Urothelium cell line (cell line): ENCODE results near the gene ARHGEF3.
"Not testable (repeated sequence)": the region's sequence is repeated elsewhere in the genome, so short reads cannot be mapped to it uniquely, and the experiment has no call there.

Source experiments
- DNase-seq: peaks from one replicate; pipeline ENCODE4 v3.0.0; 2011; ENCODE audit warnings: low spot score, mixed read lengths
- FAIRE-seq: peaks from 2 replicates; lab custom pipeline; 2011; peaks lifted over from hg19 to GRCh38; lab: Jason Lieb, UNC

Gene ARHGEF3

DNA sequence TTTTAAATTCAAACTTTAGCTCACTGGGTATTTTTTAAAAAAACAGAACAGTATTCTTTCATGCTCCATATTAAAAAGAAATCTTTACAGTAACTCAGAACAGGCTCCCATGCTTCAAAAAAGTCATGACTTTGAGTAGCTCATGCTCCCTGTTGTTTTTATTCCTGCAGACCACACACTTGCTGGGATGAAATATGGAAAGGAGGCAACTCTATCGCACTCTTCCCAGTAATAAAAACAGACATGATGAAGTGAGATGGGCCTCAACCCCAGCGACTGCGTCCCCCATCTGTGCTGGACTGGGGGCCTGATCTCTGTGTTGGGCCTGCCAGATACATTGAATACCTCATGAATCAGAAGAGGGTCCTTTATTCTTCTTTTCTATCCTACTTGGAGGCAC, 58.9 kb downstream of the ARHGEF3 start:
- FAIRE-seq (no peak), DNase-seq (no peak)

DNA sequence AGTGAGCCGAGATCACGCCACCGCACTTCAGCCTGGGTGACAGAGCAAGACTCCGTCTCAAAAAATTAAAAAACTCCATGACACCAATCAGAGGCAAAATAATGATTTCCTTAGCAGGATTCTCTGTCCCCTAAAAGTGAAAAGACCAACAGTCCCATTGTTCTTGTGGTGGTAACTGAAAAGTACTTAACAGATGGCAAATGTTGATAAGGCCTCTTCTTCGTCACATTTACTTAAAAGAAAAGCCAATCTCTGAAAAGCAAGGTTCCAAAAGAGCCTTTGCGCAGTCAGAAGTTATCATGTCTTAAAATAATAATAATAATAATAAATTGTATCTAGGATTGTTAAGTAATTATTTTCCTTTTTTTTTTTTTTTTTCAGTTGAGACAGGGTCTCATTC, 62.7 kb downstream of the ARHGEF3 start:
- FAIRE-seq (no peak), DNase-seq (no peak)

DNA sequence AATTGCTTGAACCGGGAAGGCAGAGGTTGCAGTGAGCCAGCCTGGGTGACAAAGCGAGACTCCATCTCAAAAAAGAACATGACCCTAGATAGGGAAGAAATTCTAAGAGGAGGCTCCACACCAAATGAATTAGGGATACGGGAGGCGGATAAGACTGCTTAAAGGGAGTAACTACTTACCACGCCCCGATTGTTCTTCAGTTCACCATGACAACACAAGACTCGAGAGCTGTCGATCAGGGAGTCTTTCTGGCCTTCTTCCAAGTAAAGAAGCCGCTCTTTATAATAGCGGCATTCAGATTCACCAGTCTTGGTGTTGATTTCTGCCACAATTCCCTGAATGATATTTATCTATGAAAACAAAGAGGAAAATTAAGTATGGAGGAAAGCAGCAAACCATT, 64.7 kb downstream of the ARHGEF3 start:
- FAIRE-seq (no peak), DNase-seq (no peak)

DNA sequence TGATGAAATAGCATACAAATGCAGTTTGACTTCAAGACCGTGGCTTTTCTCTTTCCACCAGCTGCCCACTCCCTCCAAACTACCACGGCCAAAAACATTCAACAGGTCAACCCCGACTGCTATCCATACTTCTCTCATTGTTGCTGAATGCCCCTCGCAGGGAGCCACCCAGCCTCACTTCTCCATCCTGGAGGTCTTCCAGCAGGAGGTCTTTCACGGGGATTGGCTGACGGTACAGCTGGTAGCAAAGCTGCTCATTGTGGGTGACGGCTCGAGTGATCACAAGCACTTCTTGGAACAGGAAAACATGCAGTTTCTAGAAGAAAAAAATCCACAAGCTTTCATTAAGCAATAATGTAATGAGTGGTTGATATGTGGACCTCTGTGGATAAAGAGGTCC, 69.6 kb downstream of the ARHGEF3 start:
- DNase-seq (no peak), FAIRE-seq (no peak)

DNA sequence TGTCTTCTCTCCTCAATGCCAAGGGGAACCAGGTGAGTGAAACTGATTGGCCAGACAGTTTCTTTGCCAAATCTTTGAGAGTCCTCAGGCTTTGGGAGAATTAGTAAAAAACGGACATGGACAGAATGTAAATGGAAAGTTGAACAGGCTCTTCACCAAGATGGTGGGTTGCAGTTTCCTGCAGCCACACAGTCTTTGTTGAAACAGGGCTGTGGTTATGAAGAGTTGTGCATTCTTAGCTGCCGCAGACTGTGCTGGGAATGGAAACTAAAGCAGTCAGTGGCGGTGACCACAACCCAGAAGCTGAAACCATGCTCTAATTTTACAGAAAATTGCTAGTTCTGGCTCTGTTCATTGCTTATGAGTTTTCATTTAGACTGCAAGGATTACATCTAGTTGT, 76.6 kb downstream of the ARHGEF3 start:
- DNase-seq (no peak), FAIRE-seq (no peak)

DNA sequence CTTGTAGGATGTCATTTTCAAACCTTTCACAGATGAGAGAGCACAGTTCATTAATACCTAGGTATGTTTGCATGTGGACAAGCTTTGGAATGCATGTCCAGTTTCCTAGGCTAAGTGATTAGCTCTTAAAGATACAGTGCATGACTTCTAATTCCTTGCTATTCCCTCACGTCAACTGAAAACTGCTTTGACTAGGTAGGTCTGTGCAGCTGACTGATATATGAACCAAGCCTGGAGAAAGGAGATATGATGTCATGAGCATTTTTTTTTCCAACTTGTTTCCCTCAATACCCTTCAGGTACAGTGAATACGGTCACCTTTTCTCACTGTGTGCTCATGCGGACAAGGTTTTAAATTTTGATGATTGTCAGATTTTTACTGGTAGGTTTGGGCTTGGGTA, 77.1 kb downstream of the ARHGEF3 start:
- DNase-seq (no peak), FAIRE-seq (no peak)

DNA sequence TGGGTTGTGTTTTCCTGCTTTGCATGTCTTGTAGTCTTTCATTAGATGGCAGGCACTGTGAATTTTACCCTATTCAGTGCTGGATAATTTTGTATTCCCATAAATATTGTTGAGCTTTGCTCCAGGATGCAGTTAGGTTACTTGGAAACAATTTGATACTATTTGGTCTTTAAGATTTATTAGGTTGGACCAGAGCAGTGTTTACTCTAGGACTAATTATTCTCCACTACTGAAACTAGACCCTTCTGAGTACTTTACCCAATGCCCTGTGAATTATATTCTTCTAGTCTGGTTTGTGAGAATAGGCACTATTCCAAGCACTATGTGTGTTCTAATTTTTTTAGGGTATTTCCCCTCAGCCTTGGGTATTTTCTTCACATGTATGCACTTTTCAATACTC, 80.9 kb downstream of the ARHGEF3 start:
- FAIRE-seq, result no peak
- DNase-seq, result no peak

GRCh38 chr3:56718809-56719208, 82.9 kb downstream of the ARHGEF3 start:
- not testable (repeated sequence) for DNase-seq, FAIRE-seq

DNA sequence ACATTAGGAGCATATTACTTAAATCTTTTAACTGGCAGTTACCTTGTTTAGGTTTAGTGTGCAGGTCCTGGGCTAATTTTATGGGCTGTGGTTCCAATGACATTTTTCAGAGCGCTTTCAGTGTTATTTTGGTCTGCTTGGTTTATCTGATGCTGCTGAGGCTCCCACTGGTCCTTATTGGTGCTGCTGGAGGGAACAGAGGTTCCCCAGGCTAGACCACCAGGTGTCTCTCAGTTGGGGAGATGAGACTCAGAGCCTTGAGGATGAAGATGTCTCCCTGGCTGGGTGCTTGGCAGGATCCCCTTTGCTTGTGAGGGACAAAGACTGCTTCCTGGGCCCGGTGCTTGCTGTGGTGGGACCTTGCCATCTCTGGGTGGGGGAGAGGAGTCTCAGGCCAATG, 90.4 kb downstream of the ARHGEF3 start:
- FAIRE-seq, result no peak

GRCh38 chr3:56707412-56707811, 94.3 kb downstream of the ARHGEF3 start:
- DNase-seq, result not testable (repeated sequence)

More for the DNA sequence above, 90.4 kb downstream of the ARHGEF3 start:
- DNase-seq, result no peak

GRCh38 chr3:56706629-56707028, 95.1 kb downstream of the ARHGEF3 start:
- FAIRE-seq, result no peak
- DNase-seq, result no peak

More at GRCh38 chr3:56707412-56707811, 94.3 kb downstream of the ARHGEF3 start:
- FAIRE-seq, result not testable (repeated sequence)

DNA sequence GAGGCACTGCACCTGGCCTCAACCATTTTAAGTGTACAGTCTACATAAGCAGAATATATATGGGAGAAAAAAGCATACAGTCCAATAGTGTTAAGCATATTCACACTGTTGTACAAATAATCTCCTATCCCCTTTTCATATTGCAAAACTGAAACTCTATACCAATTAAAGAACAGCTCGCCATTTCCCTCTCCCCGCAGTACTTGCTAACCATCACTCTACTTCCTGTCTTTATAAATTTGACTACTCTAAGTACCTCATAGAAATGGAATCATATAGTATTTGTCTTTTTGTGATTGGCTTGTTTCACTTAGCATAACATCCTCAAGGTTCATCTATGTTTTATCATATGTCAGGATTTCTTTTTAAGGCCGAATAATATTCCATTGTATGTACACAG, 97.0 kb downstream of the ARHGEF3 start:
- FAIRE-seq, result no peak
- DNase-seq, result no peak

- DNase-seq (peak; percentile 49), FAIRE-seq (no peak)
These were observed 99.0 kb downstream of the ARHGEF3 start for GRCh38 chr3:56702490-56703315.

DNA sequence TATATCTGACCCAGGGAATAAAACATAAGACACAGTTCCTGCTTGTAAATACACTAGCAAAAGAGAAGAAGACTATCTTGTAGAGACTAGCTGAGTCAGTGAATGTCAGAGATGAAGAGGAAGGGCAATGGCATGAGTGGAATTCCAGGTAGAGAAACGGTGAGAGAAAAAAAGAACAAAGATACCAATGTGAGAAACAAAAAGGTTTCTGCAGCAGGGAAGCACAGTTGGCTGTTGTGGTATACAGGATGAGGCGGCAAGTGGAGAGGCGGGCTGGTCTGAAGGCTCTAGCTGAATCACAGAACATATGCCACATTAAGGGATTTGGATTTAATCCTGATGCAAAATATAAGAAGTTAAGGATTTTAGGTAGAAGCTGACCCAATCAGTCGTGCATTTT, 101.6 kb downstream of the ARHGEF3 start:
- DNase-seq, result no peak
- FAIRE-seq, result no peak

- FAIRE-seq, result no peak
- no peak for DNase-seq
These were observed 106.7 kb downstream of the ARHGEF3 start for GRCh38 chr3:56694867-56695683.

GRCh38 chr3:56693750-56694149, 108.0 kb downstream of the ARHGEF3 start:
- DNase-seq (no peak), FAIRE-seq (no peak)

DNA sequence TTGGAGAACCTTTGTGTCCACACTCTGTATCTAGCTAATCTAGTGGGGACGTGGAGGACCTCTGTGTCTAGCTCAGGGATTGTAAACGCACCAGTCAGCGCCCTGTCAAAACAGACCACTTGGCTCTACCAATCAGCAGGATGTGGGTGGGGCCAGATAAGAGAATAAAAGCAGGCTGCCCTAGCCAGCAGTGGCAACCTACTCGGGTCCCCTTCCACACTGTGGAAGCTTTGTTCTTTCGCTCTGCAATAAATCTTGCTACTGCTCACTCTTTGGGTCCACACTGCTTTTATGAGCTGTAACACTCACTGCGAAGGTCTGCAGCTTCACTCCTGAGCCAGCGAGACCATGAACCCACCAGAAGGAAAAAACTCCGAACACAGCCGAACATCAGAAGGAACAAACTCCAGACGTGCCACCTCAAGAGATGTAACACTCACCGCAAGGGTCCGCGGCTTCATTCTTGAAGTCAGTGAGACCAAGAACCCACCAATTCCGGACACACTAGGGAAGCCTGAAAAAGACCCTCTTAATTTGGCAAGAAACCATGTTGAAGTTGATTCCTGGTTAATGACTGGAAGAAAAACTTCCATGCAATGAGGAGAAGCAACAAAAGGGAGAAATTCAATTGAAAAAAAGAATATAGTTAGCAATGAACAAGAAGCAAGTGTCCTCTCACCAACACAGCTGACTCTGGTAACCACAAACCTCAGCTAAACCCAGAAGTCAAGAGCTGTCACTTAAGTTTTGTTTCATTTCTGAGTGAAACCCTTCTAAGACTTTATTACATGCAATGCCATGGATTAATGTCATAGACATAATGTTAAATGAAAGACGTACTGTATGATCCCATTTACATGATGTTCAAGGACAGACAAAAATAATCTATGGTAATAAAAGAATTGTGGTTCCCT, 109.0 kb downstream of the ARHGEF3 start:
- FAIRE-seq, result not testable (repeated sequence)

DNA sequence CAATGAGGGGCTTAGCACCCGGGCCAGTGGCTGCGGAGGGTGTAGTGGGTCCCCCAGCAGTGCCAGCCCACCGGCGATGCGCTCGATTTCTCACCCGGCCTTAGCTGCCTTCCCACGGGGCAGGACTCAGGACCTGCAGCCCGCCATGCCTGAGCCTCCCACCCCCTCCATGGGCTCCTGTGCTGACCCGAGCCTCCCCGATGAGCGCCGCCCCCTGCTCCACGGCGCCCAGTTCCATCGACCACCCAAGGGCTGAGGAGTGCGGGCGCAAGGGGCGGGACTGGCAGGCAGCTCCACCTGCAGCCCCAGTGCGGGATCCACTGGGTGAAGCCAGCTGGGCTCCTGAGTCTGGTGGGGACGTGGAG, 109.8 kb downstream of the ARHGEF3 start:
- not testable (repeated sequence) for FAIRE-seq, DNase-seq

More for the DNA sequence above, 109.0 kb downstream of the ARHGEF3 start:
- not testable (repeated sequence) for DNase-seq

DNA sequence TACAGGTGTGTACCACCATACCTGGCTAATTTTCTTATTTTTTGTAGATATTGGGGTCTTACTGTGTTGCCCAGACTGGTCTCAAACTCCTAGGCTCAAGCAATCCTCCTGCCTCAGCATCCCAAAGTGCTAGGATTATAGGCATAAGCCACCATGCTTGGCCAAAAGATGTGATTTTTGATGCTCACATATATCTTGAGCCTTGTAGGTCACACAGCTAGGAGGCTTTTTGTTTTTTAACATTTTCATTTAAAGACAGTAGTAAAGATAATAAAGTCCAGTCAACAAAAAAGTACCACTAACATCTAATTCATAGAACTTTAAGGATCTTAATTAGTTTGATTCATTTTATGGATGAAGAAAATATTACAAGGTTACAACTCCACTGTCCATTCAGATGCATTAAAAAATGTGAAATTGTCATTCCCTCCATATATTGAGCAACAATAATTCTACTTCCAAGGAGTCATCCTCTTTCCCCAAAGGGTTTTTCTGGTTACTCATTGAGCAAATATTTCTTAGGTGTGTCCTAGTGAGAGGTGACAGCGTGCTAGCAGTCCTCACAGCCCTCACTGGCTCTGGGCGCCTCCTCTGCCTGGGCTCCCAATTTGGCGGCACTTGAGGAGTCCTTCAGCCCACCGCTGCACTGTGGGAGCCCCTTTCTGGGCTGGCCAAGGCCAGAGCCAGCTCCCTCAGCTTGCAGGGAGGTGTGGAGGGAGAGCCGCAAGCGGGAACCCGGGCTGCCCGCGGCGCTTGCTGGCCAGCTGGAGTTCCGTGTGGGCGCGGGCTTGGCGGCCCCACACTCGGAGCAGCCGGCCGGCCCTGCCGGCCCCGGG, 110.4 kb downstream of the ARHGEF3 start:
- FAIRE-seq (no peak), DNase-seq (no peak)

DNA sequence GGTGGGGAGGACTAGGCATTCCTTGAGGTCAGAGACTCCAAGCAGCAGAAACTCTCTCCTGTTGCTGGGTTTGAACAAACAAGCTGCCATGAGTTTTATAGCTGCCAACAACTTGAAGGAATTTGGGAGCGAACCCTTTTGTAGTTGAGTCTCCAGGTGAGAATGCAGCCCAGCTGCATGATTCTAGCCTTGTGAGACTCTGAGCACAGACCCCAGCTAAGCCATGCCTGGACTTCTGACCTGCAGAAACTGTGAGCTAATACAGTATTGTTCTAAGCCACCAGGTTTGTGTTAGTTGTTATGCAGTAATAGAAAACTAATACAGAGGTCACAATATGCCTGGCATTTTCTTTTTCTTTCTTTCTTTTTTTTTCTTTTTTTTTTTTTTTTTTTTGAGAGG, 112.4 kb downstream of the ARHGEF3 start:
- FAIRE-seq (no peak), DNase-seq (no peak)
